K562 (cell line): ENCODE results near the gene MYO1D. TPM values are rescaled to one million over a fixed set of nuclear protein-coding genes. Genes with fewer than 3 reads are reported as not detected.

Experiments used
- ATAC-seq: fragments of 200-7000 bp; cut with Tn5 transposase; 3 replicates; pipeline ENCODE4 v1.9.1; 2020; ENCODE audit warnings: moderate library complexity
- BruUV-seq: library from RNA; stranded (reverse); fragments of 400-500 nt; replicated peaks from 2 replicates; lab custom pipeline; 2021; lab: Mats Ljungman, UMichigan
- CTCF ChIA-PET: fragments of 300-600 bp; formaldehyde crosslinking; extraction: SDS; loops from one replicate; lab custom pipeline; 2021; ENCODE audit warnings: low intra/inter-chr PET ratio; lab: Yijun Ruan, JAX
- POLR2A ChIA-PET: fragments of 300-600, 350-650 bp; sonication (Branson Sonifier 250); formaldehyde crosslinking; extraction: SDS; loops from one replicate; lab custom pipeline; 2021; ENCODE audit warnings: antibody characterized with exemption, inconsistent platforms; lab: Yijun Ruan, JAX
- DNase-seq, 4 experiments: peaks; one replicate each; pipeline versions ENCODE4 v3.0.0 to v3.0.0-alpha.2; 2011 to 2018; ENCODE audit warnings: low spot score in 3 of 4, mixed read lengths in 3 of 4; ENCODE audit errors: extremely low read depth in 1 of 4
- FAIRE-seq: peaks from 2 replicates; lab custom pipeline; 2011; peaks lifted over from hg19 to GRCh38; lab: Jason Lieb, UNC
- H2AFZ ChIP-seq: 2 replicates; pipeline ENCODE4 v1.6.0; 2011; ENCODE audit warnings: low read depth, low read length, control low read depth, inconsistent platforms
- H3K27ac ChIP-seq: fragments of 200-600 bp; 3 replicates; pipeline ENCODE4 v1.8.0; 2011; ENCODE audit warnings: low read depth, mild to moderate bottlenecking, control low read depth, inconsistent platforms, low read length, moderate library complexity, mixed read lengths; ENCODE audit errors: extremely low read depth
- H3K27me3 ChIP-seq, 2 experiments: fragments of 300-600 bp in 1 of 2; 2 replicates in 1 of 2; 3 replicates in 1 of 2; pipeline versions ENCODE4 v1.6.0 to v1.8.0; 2011; ENCODE audit warnings: inconsistent platforms in 2 of 2, low read length in 2 of 2, mild to moderate bottlenecking in 1 of 2, mixed read lengths in 1 of 2, moderate library complexity in 1 of 2; ENCODE audit not compliant: control insufficient read depth in 2 of 2, insufficient read depth in 2 of 2
- H3K36me3 ChIP-seq: fragments of 300-600 bp; 3 replicates; pipeline ENCODE4 v1.8.0; 2011; ENCODE audit warnings: mild to moderate bottlenecking, low read length, inconsistent platforms; ENCODE audit not compliant: control insufficient read depth, insufficient read depth
- H3K4me1 ChIP-seq, 2 experiments: fragments of 200-600 bp in 1 of 2; replicated peaks in 1 of 2; 2 replicates in 1 of 2; 3 replicates in 1 of 2; pipeline versions ENCODE4 v1.5.1 to v1.8.0; 2011; ENCODE audit warnings: inconsistent platforms in 2 of 2, low read length in 2 of 2, mild to moderate bottlenecking in 1 of 2, mixed read lengths in 1 of 2, moderate library complexity in 1 of 2; ENCODE audit not compliant: control insufficient read depth in 2 of 2, insufficient read depth in 2 of 2
- H3K4me2 ChIP-seq: 2 replicates; pipeline ENCODE4 v1.6.1; 2011; ENCODE audit warnings: low read length, control low read depth, inconsistent platforms, mixed read lengths; ENCODE audit not compliant: insufficient read depth
- H3K4me3 ChIP-seq: fragments of 200-600 bp; sonication (generic), shearing (Covaris generic); 2 replicates; pipeline ENCODE4 v1.5.1; 2016; ENCODE audit warnings: control low read depth, inconsistent platforms
- H3K79me2 ChIP-seq: fragments of 200-600 bp; 3 replicates; pipeline ENCODE4 v1.8.0; 2011; ENCODE audit warnings: low read length, inconsistent platforms; ENCODE audit not compliant: control insufficient read depth, insufficient read depth
- H3K9ac ChIP-seq, 2 experiments: 2 replicates each; pipeline versions ENCODE4 v1.6.0 to v1.6.1; 2011; ENCODE audit warnings: low read depth in 2 of 2, low read length in 2 of 2, control low read depth in 1 of 2, inconsistent platforms in 1 of 2, mild to moderate bottlenecking in 1 of 2, mixed read lengths in 1 of 2; ENCODE audit not compliant: insufficient read depth in 1 of 2
- H3K9me1 ChIP-seq: one replicate; pipeline ENCODE4 v1.6.0; 2011; ENCODE audit warnings: inconsistent platforms, mild to moderate bottlenecking, low read length, moderate library complexity; ENCODE audit not compliant: control insufficient read depth, insufficient read depth
- H3K9me3 ChIP-seq: replicated peaks from 2 replicates; pipeline ENCODE4 v1.5.1; 2011; ENCODE audit warnings: low read depth, low read length, inconsistent platforms; ENCODE audit not compliant: control insufficient read depth, insufficient read depth
- H4K20me1 ChIP-seq: replicated peaks from 2 replicates; pipeline ENCODE4 v1.6.1; 2011; ENCODE audit warnings: low read length, inconsistent platforms, mixed read lengths; ENCODE audit not compliant: control insufficient read depth, insufficient read depth
- HDAC1 ChIP-seq, 2 experiments: fragments of 450-650 bp; IDR thresholded peaks; 2 replicates each; pipeline ENCODE4 v1.6.1; 2016 to 2017; ENCODE audit warnings: inconsistent platforms in 1 of 2, mild to moderate bottlenecking in 1 of 2, moderate library complexity in 1 of 2
- RBFOX2 ChIP-seq: fragments of 200-400 bp; formaldehyde crosslinking; IDR thresholded peaks from 2 replicates; pipeline ENCODE4 v1.6.1; 2017; ENCODE audit warnings: low read depth, mild to moderate bottlenecking, low read length, moderate library complexity
- TBP ChIP-seq: optimal IDR thresholded peaks from 2 replicates; pipeline ENCODE3; 2011; ENCODE audit warnings: low read depth, low read length, improper control_type of control experiment
- U2AF1 ChIP-seq: fragments of 200-400 bp; formaldehyde crosslinking; optimal IDR thresholded peaks from 2 replicates; pipeline ENCODE3; 2017; ENCODE audit warnings: mild to moderate bottlenecking, low read depth, low read length, moderate library complexity
- WGBS: fragments of 100-300 bp; shearing (Covaris generic); methylation state at CpG from one replicate; pipeline ENCODE4 v1.1.6; 2016; ENCODE audit warnings: low coverage, mixed read lengths; ENCODE audit not compliant: insufficient coverage; ENCODE audit errors: missing lambda C conversion rate; 5-methylcytosine and 5-hydroxymethylcytosine counted together
- in situ Hi-C: fragments of 300-500 bp; cut with MboI; formaldehyde crosslinking; loops from 4 replicates; pipeline ENCODE4 v1.15.0; 2018; ENCODE audit warnings: inconsistent platforms, mixed read lengths
- intact Hi-C: fragments of 100-400 bp; cut with micrococcal nuclease; formaldehyde crosslinking; loops from 2 replicates; pipeline ENCODE4 v1.14.2; 2022
- polyA plus RNA-seq, 8 experiments: library from polyadenylated mRNA; depleted of rRNA in 4 of 8; stranded (reverse) in 5 of 8; unstranded in 3 of 8; fragments of >200 nt; fragmentation: Nextera tagmentation in 2 of 8; fragmentation: Illumina TruSeq in 1 of 8; extraction: Ambion mirVana in 2 of 8; extraction: Trizol in 1 of 8; gene quantifications; 2 replicates each; pipeline versions ENCODE4 v1.2.1 to v1.2.3, GENCODE V29; 2011 to 2014; ENCODE audit warnings: inconsistent platforms in 1 of 8, missing spikeins in 1 of 8
- total RNA-seq, 7 experiments: library from RNA; depleted of rRNA in 6 of 7; stranded (reverse); fragments of >200 nt in 6 of 7; fragmentation: Illumina TruSeq in 2 of 7; extraction: Trizol in 2 of 7; gene quantifications; 2 replicates each; pipeline versions ENCODE4 v1.2.1 to v1.2.3, GENCODE V29; 2011 to 2021; ENCODE audit warnings: low replicate concordance in 1 of 7
- TF ChIP-seq, protein P1 (sequence below): sonication (generic); formaldehyde crosslinking; IDR thresholded peaks from 2 replicates; pipeline ENCODE4 v1.9.0; 2022; ENCODE audit warnings: mild to moderate bottlenecking, missing genetic modification reagents
- TF ChIP-seq, protein P2 (sequence below): fragments of 450-650 bp; IDR thresholded peaks from 2 replicates; pipeline ENCODE4 v1.6.1; 2017; ENCODE audit warnings: antibody characterized with exemption, mild to moderate bottlenecking

MYO1D gene
- total and polyA plus RNA-seq, 9 of the 15 experiments (the other 6 are each of a cell fraction or from before 2014, with no cell fraction given): 2.1 to 71.2 (median 45.4) TPM

DNA sequence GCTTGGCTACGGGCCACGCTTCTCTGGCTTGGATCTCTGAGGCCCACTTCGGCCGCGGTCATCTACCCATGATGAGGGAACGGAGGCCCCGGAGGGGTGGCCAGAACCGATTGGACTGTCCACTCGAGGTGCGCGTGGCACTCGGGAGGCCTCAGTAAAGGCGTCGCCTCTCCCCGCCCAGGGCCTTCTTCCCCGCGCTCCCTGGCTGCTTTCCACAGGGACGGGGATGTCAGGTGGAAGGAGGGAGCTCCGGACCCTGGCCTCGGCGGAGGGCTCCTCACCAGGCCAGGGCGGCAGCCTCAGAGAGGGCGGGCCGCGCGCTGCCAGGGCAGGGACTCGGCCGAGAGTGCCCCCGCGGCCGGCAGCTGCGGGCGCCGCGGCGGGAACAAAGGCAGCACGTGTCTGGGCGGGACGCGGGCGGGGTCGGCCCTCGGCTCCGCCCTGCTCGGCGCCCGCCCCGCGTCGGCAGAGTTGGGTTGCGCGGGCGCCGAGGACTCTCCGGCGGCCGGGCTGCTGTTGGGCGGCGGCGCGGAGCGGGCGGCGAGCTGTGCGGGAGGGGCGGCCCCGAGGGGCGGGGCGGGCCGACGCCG lies 390.7 kb downstream of the MYO1D start:
- no TSS peak for BruUV-seq
- WGBS: 13% methylated on average over 24 of the region's 72 CpGs
- ChIA-PET CTCF (no interaction called here), POLR2A (interaction anchor here (0.6 to 2.5 kb wide), 9 partner anchors 9 to 620 kb away, joined by 3 to 9 read pairs (median 4); no protein-coding TSS in a partner anchor)
- intact Hi-C loops (loop anchor here (10.0 kb wide), 1 partner anchor 169 kb away; no protein-coding TSS in a partner anchor), in situ Hi-C loops (no loop called here)
- peaks cover 17% of the 10 kb centered on the region; the same call in 2 of the 3 replicates for H3K79me2 ChIP-seq
- H3K27ac ChIP-seq: peak overlapping the region; percentile 78
- H3K27me3 ChIP-seq: no peaks in the 10 kb centered on the region
- H3K4me3 ChIP-seq: peak overlapping the region; percentile 56
- peak overlapping the region; percentile 91 for H2AFZ ChIP-seq
- peaks cover 10% of the 10 kb centered on the region; the same call in 1 of the 2 replicates for H4K20me1 ChIP-seq
- peaks cover 57% of the 10 kb centered on the region; the same call in 2 of the 3 replicates for H3K36me3 ChIP-seq
- no peaks in the 10 kb centered on the region for H3K9me3 ChIP-seq
- H3K9me1 ChIP-seq: no peaks in the 10 kb centered on the region
- DNase-seq: peak; percentile 88 to 94 (median 92)
- peak; percentile 90 for ATAC-seq
- H3K4me2 ChIP-seq: peak overlapping the region; percentile 73
- H3K9ac ChIP-seq: peak overlapping the region; percentile 62 to 91
- H3K4me1 ChIP-seq: peaks cover 11 to 46% of the 10 kb centered on the region in 2 experiments; a peak in 4 of 5 replicates
- peak; percentile 19 for FAIRE-seq
- TF ChIP-seq TBP: peak; percentile 34
- TF ChIP-seq RBFOX2: peak; percentile 81
- TF ChIP-seq HDAC1 (IDR thresholded peaks at IDR 0.05): no peak
- peak; percentile 25 for TF ChIP-seq U2AF1
- TF ChIP-seq, protein P1, sequence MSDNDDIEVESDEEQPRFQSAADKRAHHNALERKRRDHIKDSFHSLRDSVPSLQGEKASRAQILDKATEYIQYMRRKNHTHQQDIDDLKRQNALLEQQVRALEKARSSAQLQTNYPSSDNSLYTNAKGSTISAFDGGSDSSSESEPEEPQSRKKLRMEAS (CRISPR knock-in tag): peak; percentile 88
- TF ChIP-seq, protein P2, sequence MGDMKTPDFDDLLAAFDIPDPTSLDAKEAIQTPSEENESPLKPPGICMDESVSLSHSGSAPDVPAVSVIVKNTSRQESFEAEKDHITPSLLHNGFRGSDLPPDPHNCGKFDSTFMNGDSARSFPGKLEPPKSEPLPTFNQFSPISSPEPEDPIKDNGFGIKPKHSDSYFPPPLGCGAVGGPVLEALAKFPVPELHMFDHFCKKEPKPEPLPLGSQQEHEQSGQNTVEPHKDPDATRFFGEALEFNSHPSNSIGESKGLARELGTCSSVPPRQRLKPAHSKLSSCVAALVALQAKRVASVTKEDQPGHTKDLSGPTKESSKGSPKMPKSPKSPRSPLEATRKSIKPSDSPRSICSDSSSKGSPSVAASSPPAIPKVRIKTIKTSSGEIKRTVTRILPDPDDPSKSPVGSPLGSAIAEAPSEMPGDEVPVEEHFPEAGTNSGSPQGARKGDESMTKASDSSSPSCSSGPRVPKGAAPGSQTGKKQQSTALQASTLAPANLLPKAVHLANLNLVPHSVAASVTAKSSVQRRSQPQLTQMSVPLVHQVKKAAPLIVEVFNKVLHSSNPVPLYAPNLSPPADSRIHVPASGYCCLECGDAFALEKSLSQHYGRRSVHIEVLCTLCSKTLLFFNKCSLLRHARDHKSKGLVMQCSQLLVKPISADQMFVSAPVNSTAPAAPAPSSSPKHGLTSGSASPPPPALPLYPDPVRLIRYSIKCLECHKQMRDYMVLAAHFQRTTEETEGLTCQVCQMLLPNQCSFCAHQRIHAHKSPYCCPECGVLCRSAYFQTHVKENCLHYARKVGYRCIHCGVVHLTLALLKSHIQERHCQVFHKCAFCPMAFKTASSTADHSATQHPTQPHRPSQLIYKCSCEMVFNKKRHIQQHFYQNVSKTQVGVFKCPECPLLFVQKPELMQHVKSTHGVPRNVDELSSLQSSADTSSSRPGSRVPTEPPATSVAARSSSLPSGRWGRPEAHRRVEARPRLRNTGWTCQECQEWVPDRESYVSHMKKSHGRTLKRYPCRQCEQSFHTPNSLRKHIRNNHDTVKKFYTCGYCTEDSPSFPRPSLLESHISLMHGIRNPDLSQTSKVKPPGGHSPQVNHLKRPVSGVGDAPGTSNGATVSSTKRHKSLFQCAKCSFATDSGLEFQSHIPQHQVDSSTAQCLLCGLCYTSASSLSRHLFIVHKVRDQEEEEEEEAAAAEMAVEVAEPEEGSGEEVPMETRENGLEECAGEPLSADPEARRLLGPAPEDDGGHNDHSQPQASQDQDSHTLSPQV: peak; percentile 74
